ENCODE data around the gene LIMK2.

The LIMK2 gene

DNA sequence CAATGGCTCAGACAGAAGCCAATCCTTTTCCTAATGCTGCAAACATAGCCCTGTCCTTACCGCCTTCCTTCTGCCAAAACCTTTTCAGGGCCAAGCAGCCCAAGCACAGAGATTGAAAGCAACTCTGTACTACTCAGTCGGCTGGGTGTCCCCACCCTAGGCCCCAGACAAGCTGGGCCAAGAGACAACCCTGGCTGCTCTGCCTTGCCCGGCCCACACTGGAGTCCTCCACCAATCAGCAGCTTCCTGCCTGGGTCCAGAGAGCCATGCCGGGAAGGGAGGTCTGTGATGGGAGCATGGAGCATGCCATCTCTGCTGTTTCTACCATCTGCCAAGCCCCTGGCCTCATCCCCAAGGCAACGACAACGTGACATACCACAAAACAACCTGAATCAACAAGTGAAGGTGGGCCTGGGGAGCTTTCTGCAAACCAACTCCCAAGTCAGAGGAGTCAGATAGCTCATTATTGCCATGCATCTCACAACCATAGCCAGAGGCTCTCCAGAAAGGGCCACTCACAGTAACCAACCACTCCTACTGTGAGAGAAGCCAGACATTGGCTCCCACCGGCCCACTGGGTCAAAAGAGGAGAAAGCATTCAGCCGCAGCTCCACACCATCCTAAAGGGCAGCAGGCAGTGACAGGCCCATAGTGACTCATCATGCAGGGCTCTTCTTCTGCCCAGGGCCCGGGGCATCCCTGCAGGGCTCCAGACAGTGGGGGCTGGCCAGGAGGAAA, 115.9 kb downstream of the LIMK2 start:
- in situ Hi-C loops (cut with HindIII; ENCODE audit: low sequenced_read_pairs) = no loop called here
- TF ChIP-seq, protein P1, sequence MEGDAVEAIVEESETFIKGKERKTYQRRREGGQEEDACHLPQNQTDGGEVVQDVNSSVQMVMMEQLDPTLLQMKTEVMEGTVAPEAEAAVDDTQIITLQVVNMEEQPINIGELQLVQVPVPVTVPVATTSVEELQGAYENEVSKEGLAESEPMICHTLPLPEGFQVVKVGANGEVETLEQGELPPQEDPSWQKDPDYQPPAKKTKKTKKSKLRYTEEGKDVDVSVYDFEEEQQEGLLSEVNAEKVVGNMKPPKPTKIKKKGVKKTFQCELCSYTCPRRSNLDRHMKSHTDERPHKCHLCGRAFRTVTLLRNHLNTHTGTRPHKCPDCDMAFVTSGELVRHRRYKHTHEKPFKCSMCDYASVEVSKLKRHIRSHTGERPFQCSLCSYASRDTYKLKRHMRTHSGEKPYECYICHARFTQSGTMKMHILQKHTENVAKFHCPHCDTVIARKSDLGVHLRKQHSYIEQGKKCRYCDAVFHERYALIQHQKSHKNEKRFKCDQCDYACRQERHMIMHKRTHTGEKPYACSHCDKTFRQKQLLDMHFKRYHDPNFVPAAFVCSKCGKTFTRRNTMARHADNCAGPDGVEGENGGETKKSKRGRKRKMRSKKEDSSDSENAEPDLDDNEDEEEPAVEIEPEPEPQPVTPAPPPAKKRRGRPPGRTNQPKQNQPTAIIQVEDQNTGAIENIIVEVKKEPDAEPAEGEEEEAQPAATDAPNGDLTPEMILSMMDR (IDR thresholded peaks at IDR 0.05; ENCODE audit: low read depth, low read length) = no peak
- H3K4me3 ChIP-seq (ENCODE audit: low read depth, low read length) = no peak overlapping the region
- no peak for DNase-seq (ENCODE audit: low read depth, low spot score)

DNA sequence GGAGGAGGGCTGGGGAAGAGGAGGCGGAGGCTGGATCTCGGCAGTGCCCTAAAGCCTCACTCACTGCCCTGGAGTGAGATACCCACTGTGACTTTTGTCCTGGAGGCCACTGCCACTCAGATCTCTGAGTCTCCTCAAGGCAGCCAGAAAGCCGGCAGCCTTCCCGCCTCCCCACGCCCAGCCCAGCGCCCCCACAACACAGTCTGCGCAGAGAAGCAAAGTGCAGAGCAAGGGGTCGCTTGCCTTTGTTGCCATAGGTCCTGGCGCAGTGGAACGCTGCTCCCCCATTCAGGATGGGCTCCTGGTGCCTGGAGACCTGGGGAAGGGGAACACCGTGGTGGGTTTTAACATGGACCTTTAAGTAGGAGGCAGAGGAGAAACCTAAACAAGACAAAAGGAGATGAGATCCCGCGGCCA, 116.5 kb downstream of the LIMK2 start:
- no peak for DNase-seq (ENCODE audit: low read depth, low spot score)
- TF ChIP-seq, protein P1 (IDR thresholded peaks at IDR 0.05; ENCODE audit: low read depth, low read length) = no peak
- no peak overlapping the region for H3K4me3 ChIP-seq (ENCODE audit: low read depth, low read length)
- in situ Hi-C loops (cut with HindIII; ENCODE audit: low sequenced_read_pairs) = no loop called here

DNA sequence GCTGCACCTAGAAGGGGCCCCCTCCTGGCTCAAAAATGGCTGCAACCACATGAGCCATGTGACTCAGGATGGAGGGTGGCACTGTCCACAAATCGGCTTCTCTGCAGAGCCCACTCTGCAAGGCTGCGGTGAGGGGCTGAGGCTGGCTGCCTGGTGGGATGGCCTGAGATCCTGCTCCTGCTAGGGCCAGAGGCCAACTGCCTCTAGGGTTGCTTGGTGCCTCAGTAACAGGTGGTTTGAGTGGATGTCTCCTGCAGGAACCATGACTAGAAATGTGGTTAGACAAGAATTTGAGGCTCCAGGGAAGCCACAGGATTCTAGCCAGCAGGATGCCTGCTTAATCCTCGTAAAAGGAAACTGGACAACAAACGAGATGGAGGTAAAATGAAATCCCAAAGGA, 116.9 kb downstream of the LIMK2 start:
- DNase-seq (ENCODE audit: low read depth, low spot score) = peak; percentile 40
- H3K4me3 ChIP-seq (ENCODE audit: low read depth, low read length) = no peak overlapping the region
- TF ChIP-seq, protein P1 (IDR thresholded peaks at IDR 0.05; ENCODE audit: low read depth, low read length) = no peak
- in situ Hi-C loops (cut with HindIII; ENCODE audit: low sequenced_read_pairs) = no loop called here

Data from astrocyte of the spinal cord (primary cell).